B cell (primary cell): ENCODE data around the gene SYNPO. TPM values are rescaled to one million over a fixed set of nuclear protein-coding genes. Genes with fewer than 3 reads are reported as not detected.

Experiments
- ATAC-seq: fragments of 200-7000 bp; cut with Tn5 transposase; one replicate; pipeline ENCODE4 v1.10.0; 2021; ENCODE audit warnings: low read depth, mild to moderate bottlenecking, moderate number of reproducible peaks, moderate library complexity
- CTCF ChIA-PET: fragments of 350-600 bp; sonication (Branson Sonifier 250); formaldehyde crosslinking; loops from one replicate; lab custom pipeline; 2021; ENCODE audit warnings: antibody characterized with exemption, inconsistent platforms; lab: Charles Lee
- POLR2A ChIA-PET: fragments of 350-600 bp; sonication (Branson Sonifier 250); formaldehyde crosslinking; loops from one replicate; lab custom pipeline; 2021; ENCODE audit warnings: antibody characterized with exemption; lab: Charles Lee
- DNase-seq: peaks from one replicate; pipeline ENCODE4 v3.0.0; 2013
- H2AFZ ChIP-seq: 2 replicates; pipeline ENCODE4 v1.6.1; 2012; ENCODE audit warnings: mild to moderate bottlenecking, low read depth, low read length; ENCODE audit not compliant: insufficient read depth, poor library complexity, severe bottlenecking
- H3K27ac ChIP-seq, 2 donors: 1 replicate in 1 of 2; 2 replicates in 1 of 2; pipeline ENCODE4 v1.5.1; 2012 to 2013; ENCODE audit warnings: low read length in 2 of 2, mild to moderate bottlenecking in 2 of 2, moderate library complexity in 1 of 2
- H3K27me3 ChIP-seq, 4 experiments: fragments of 200-600 bp in 1 of 4; sonication (generic) in 1 of 4; replicated peaks in 1 of 4; 1 replicate in 2 of 4; 2 replicates in 2 of 4; pipeline versions ENCODE4 v1.6.1 to v1.7.0; 2013 to 2016; ENCODE audit warnings: low read length in 3 of 4, mild to moderate bottlenecking in 2 of 4, mixed read lengths in 1 of 4, moderate library complexity in 1 of 4; ENCODE audit not compliant: insufficient read depth in 4 of 4, control insufficient read depth in 3 of 4; ENCODE audit errors: control extremely low read depth in 1 of 4
- H3K36me3 ChIP-seq, 2 experiments: replicated peaks in 1 of 2; 1 replicate in 1 of 2; 2 replicates in 1 of 2; pipeline versions ENCODE4 v1.6.1 to v1.7.1; 2013; ENCODE audit warnings: low read length in 1 of 2; ENCODE audit not compliant: insufficient read depth in 2 of 2, control insufficient read depth in 1 of 2; ENCODE audit errors: control extremely low read depth in 1 of 2, extremely low read depth in 1 of 2
- H3K4me1 ChIP-seq, 2 donors: fragments of 200-600 bp in 1 of 2; sonication (generic) in 1 of 2; 1 replicate in 1 of 2; 2 replicates in 1 of 2; pipeline versions ENCODE4 v1.5.1 to v1.6.1; 2013 to 2017; ENCODE audit warnings: low read length in 2 of 2; ENCODE audit not compliant: control insufficient read depth in 2 of 2, insufficient read depth in 2 of 2
- H3K4me2 ChIP-seq: replicated peaks from 2 replicates; pipeline ENCODE3; 2012; ENCODE audit warnings: mild to moderate bottlenecking, low read depth, low read length; ENCODE audit not compliant: poor library complexity, severe bottlenecking
- H3K4me3 ChIP-seq, 5 experiments: fragments of 200-600 bp in 1 of 5; sonication (generic) in 1 of 5; 1 replicate in 3 of 5; 2 replicates in 2 of 5; pipeline versions ENCODE4 v1.5.1 to v1.7.0; 2011 to 2016; ENCODE audit warnings: low read length in 4 of 5, mild to moderate bottlenecking in 4 of 5, low read depth in 2 of 5, control low read depth in 1 of 5, moderate library complexity in 1 of 5; ENCODE audit not compliant: insufficient read depth in 1 of 5; ENCODE audit errors: control extremely low read depth in 1 of 5, extremely low read depth in 1 of 5
- H3K79me2 ChIP-seq: fragments of 200-600 bp; sonication (generic); one replicate; pipeline ENCODE4 v1.6.0; 2016; ENCODE audit warnings: low read length; ENCODE audit not compliant: control insufficient read depth, insufficient read depth
- H3K9ac ChIP-seq: fragments of 200-600 bp; sonication (generic); 2 replicates; pipeline ENCODE4 v1.6.1; 2017; ENCODE audit warnings: mild to moderate bottlenecking, low read length, moderate library complexity
- H3K9me3 ChIP-seq, 3 donors: one replicate each; pipeline versions ENCODE4 v1.6.1 to v1.7.1; 2013; ENCODE audit warnings: low read length in 2 of 3; ENCODE audit not compliant: control insufficient read depth in 2 of 3, insufficient read depth in 1 of 3; ENCODE audit errors: control extremely low read depth in 1 of 3
- H4K20me1 ChIP-seq: 2 replicates; pipeline ENCODE4 v1.6.0; 2012; ENCODE audit warnings: mild to moderate bottlenecking, low read length; ENCODE audit not compliant: insufficient read depth, control insufficient read depth, poor library complexity, severe bottlenecking
- H3K27ac Mint-ChIP-seq: one replicate; pipeline ENCODE4 v1.8.0; 2021; ENCODE audit warnings: mixed read lengths
- H3K27me3 Mint-ChIP-seq: one replicate; pipeline ENCODE4 v1.8.0; 2021; ENCODE audit warnings: mixed read lengths
- H3K4me1 Mint-ChIP-seq: one replicate; pipeline ENCODE4 v1.8.0; 2021; ENCODE audit warnings: mixed read lengths
- H3K4me3 Mint-ChIP-seq: one replicate; pipeline ENCODE4 v1.8.0; 2021; ENCODE audit warnings: mixed read lengths
- H3K9me3 Mint-ChIP-seq: one replicate; pipeline ENCODE4 v1.8.0; 2022; ENCODE audit warnings: mixed read lengths; ENCODE audit not compliant: insufficient read depth
- CTCF ChIP-seq: fragments of 200-600 bp; IDR thresholded peaks from one replicate; pipeline ENCODE4 v1.8.0; 2022; ENCODE audit warnings: antibody characterized with exemption, mild to moderate bottlenecking
- EZH2 ChIP-seq: IDR thresholded peaks from 2 replicates; pipeline ENCODE4 v1.6.1; 2012; ENCODE audit warnings: borderline replicate concordance, low read depth, mild to moderate bottlenecking, moderate library complexity, low read length; ENCODE audit not compliant: insufficient read depth, poor library complexity, severe bottlenecking
- WGBS: methylation state at CpG from one replicate; pipeline ENCODE4 v1.1.5; 2013; ENCODE audit warnings: missing lambda C conversion rate; ENCODE audit not compliant: insufficient coverage; 5-methylcytosine and 5-hydroxymethylcytosine counted together
- intact Hi-C: fragments of 100-400 bp; cut with micrococcal nuclease; formaldehyde crosslinking; loops from one replicate; pipeline ENCODE4 v1.10.0; 2022
- polyA plus RNA-seq: library from polyadenylated mRNA; depleted of rRNA; stranded (reverse); fragments of >200 nt; gene quantifications from 2 replicates; pipeline ENCODE4 v1.2.3, GENCODE V29; 2012
- total RNA-seq, 2 donors: library from RNA; stranded (reverse); fragments of 120-200 nt in 1 of 2; gene quantifications; 1 replicate in 1 of 2; 2 replicates in 1 of 2; pipeline versions ENCODE4 v1.2.3 to v1.2.4, GENCODE V29; 2013 to 2022

SYNPO gene
- total and polyA plus RNA-seq, 2 donors (not counting 1 experiment from before 2014, with no cell fraction given) = 13.2 to 16.8 TPM

- Histone ChIP-seq H4K20me1 (no peaks in the 10 kb centered on the region), H3K4me2 (no peak overlapping the region), H3K9ac (no peak overlapping the region), H3K9me3 (no peaks in the 10 kb centered on the region), H3K79me2 (no peaks in the 10 kb centered on the region), H2AFZ (no peak overlapping the region), H3K27me3 (no peaks in the 10 kb centered on the region), H3K4me1 (no peaks in the 10 kb centered on the region), H3K36me3 (no peaks in the 10 kb centered on the region), H3K27ac (no peak overlapping the region), H3K4me3 (no peak overlapping the region)
- TF ChIP-seq EZH2 (no peak), CTCF (no peak)
- ChIA-PET POLR2A (no interaction called here), CTCF (no interaction called here)
- intact Hi-C loops = no loop called here
- no peak for DNase-seq
- WGBS = 94% methylated on average over 12 of the region's 12 CpGs
- Mint-ChIP-seq H3K27ac (no peak overlapping the region), H3K4me3 (no peak overlapping the region), H3K27me3 (no peaks in the 10 kb centered on the region), H3K9me3 (no peaks in the 10 kb centered on the region), H3K4me1 (peaks cover 3% of the 10 kb centered on the region)
- ATAC-seq = no peak
These were observed 41.6 kb upstream of the SYNPO start for GRCh38 chr5:150598821-150599273.

GRCh38 chr5:150599281-150599680 lies 41.2 kb upstream of the SYNPO start:
- ChIA-PET CTCF (no interaction called here), POLR2A (no interaction called here)
- no peak overlapping the region for H3K4me2 ChIP-seq
- no peaks in the 10 kb centered on the region for H3K9me3 ChIP-seq
- no peak overlapping the region for H2AFZ ChIP-seq
- no peaks in the 10 kb centered on the region for H3K27me3 ChIP-seq
- Mint-ChIP-seq H3K4me3 (no peak overlapping the region), H3K9me3 (no peaks in the 10 kb centered on the region), H3K4me1 (peaks cover 3% of the 10 kb centered on the region), H3K27ac (no peak overlapping the region), H3K27me3 (peaks cover 4% of the 10 kb centered on the region)
- WGBS = 79% methylated on average over 4 of the region's 5 CpGs
- no peak for TF ChIP-seq EZH2
- TF ChIP-seq CTCF = no peak
- H4K20me1 ChIP-seq = no peaks in the 10 kb centered on the region
- DNase-seq (no peak), ATAC-seq (no peak)
- no peaks in the 10 kb centered on the region for H3K4me1 ChIP-seq
- H3K79me2 ChIP-seq = no peaks in the 10 kb centered on the region
- H3K36me3 ChIP-seq = no peaks in the 10 kb centered on the region
- no peak overlapping the region for H3K27ac ChIP-seq
- no peak overlapping the region for H3K4me3 ChIP-seq
- intact Hi-C loops = no loop called here
- H3K9ac ChIP-seq = no peak overlapping the region
